HG03045 (cell line): Measurements from ENCODE around the gene THBS1.

ENCODE experiments used
- ATAC-seq: cut with Tn5 transposase; IDR thresholded peaks from one replicate; pipeline ENCODE4 v1.9.1; 2021; ENCODE audit warnings: mild to moderate bottlenecking, moderate library complexity; ENCODE audit not compliant: unreplicated experiment

THBS1 gene

GRCh38 chr15:39602143-39602542, 21.3 kb downstream of the THBS1 start:
- no peak for ATAC-seq

- ATAC-seq = no peak
Observed at GRCh38 chr15:39605146-39605545, 24.3 kb downstream of the THBS1 start.

- ATAC-seq = no peak
Observed at GRCh38 chr15:39608185-39609139, 27.6 kb downstream of the THBS1 start.

- ATAC-seq = no peak
Observed at GRCh38 chr15:39609166-39609916, 28.5 kb downstream of the THBS1 start.

DNA sequence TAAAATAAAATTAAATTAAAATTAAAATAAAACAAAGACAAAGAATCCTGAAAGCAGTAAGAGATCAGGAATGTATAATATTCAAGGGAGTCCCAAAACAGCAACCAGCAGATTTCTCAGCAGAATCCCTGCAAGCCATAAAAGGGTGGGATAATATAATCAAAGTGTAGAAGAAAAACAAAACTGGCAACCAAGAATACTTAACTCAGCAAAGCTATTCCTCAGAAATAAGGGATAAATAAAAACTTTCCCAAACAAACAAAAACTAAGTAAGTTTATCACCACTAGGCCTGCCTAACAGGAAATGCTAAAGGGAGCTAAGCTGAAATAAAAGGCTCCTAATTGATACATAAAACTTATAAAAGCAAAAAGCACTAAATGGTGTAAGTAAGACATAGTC, 29.8 kb downstream of the THBS1 start:
- no peak for ATAC-seq

GRCh38 chr15:39613271-39613670, 32.4 kb downstream of the THBS1 start:
- ATAC-seq = no peak

DNA sequence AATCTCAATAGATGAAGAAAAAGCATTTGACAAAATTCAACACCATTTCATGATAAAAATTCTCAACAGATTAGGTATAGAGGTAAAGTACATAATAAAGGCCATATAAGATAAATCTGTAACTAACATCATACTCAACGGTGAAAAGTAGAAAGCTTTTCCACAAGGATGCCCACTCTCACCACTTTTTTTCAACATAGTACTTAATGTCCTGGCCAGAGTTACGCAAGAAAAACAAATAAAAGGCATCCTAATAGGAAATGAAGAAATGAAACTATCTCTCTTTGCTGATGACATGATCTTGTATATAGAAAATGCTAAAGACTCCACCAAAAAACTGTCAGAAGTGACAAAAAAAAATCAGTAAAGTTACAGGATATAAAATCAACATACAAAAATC, 33.0 kb downstream of the THBS1 start:
- ATAC-seq = no peak

DNA sequence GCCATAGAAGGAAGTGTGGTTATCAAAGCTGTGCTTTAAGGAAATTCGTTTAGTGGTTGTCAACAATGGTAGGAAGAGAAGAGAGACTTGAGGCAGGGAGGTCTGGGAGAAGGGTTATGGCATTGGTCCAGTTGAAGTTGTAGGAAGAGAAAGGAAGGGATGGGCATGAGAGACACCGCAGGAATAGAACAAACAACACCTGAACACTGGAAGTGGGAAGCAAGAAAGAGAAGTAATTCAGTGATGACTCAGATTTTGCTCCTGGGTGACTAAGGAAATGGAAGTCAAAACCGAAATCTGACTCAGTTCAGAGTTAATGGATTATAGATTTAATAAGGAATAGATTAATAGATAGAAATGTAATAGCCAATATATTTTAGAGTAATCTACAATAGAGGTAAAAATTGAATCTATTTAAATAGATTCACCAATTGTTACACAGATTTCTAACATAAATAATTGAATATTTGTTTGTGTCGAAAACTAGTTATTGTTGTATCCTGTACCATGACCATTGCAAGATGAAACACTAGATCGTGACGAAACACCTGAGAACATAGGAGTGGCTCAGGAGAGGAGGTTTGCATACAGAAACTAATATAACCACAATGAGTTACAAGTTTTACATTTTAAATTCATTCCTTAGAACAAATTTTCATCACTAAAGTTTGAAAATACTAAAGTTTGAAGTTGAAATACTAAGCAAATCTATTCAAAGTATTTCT, 36.0 kb downstream of the THBS1 start:
- ATAC-seq = no peak

GRCh38 chr15:39618063-39618823, 37.4 kb downstream of the THBS1 start:
- no peak for ATAC-seq

DNA sequence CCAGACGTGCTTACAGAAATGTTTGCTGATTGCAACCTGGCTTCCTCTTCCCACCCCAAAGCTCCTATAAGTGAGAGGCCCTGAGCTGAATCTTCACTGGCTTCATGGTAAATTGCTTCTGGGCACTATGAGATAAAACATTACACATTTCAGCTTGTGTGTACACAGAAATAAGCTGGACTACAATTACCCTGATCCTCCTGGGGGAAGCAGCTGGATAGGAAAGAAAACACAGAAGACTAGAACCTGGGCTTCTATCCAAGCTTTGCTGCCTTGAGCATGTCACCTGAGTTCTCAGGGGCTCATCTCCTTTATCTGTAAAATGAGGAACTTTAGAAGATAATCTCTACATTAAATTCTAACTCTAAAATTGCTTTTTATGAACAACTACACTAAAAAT, 40.3 kb downstream of the THBS1 start:
- no peak for ATAC-seq

DNA sequence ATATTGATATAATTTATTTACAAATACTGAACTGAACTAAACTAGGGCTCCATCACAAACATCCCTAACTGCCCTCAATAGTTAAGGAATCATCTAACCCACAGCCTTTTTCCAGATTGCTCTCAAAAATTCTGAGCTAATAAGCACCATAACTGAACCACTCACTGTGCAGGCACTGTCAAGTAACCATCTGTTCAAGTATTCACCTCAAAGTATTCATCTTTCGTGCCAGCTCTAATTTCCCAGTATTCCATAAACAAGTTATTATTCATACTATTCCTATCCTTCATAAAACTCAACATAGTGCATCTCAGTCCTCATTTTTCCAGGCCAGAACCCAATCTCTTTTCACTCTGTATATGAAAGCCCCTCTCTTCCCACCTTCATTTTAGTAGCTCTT, 41.1 kb downstream of the THBS1 start:
- no peak for ATAC-seq

GRCh38 chr15:39622660-39623516, 42.0 kb downstream of the THBS1 start:
- no peak for ATAC-seq

- ATAC-seq = peak; percentile 59
Observed at GRCh38 chr15:39623529-39623931, 42.7 kb downstream of the THBS1 start.

- ATAC-seq = no peak
Observed at GRCh38 chr15:39624806-39625205, 43.9 kb downstream of the THBS1 start.

- ATAC-seq = no peak
Observed at GRCh38 chr15:39625451-39625850, 44.6 kb downstream of the THBS1 start.

GRCh38 chr15:39625856-39626255, 45.0 kb downstream of the THBS1 start:
- no peak for ATAC-seq

- no peak for ATAC-seq
Observed at GRCh38 chr15:39627451-39628143, 46.7 kb downstream of the THBS1 start.

DNA sequence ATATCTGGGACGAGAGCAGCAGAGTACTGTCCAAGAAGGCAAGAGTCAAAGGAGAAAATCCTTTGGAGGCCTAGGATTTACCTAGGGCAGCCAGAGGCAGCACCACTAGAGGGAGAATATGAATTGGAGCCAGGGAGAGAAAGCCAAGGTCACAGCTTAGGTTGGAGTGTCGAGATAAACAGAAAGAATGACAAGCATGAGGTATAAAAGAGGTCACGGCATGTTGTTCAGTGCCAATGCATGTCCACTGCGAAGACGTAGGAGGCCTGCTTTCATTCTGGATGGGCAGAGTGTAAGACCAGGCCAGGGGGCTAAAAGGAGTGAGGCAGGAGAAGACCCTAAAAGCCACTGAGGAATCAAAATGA, 47.2 kb downstream of the THBS1 start:
- no peak for ATAC-seq
